GM12872 (cell line): Measurements from ENCODE around the gene GMDS.

Source experiments
- CTCF ChIP-seq: IDR thresholded peaks from 3 replicates; pipeline ENCODE4 v1.5.1; 2011; ENCODE audit warnings: low read depth, mild to moderate bottlenecking, low read length, moderate library complexity; ENCODE audit not compliant: insufficient read depth

The GMDS gene

GRCh38 chr6:1801401-1801800, 444.0 kb downstream of the GMDS start:
- TF ChIP-seq CTCF, result no peak

- no peak for TF ChIP-seq CTCF
Measured at GRCh38 chr6:1800845-1801244, 444.6 kb downstream of the GMDS start.

GRCh38 chr6:1798965-1799325, 446.5 kb downstream of the GMDS start:
- TF ChIP-seq CTCF, result no peak

- no peak for TF ChIP-seq CTCF
Measured at GRCh38 chr6:1798303-1798964, 447.0 kb downstream of the GMDS start.

- no peak for TF ChIP-seq CTCF
Measured at GRCh38 chr6:1797801-1798200, 447.6 kb downstream of the GMDS start.

GRCh38 chr6:1796706-1797529, 448.5 kb downstream of the GMDS start:
- TF ChIP-seq CTCF, result no peak

GRCh38 chr6:1795910-1796309, 449.5 kb downstream of the GMDS start:
- no peak for TF ChIP-seq CTCF
